HepG2 (cell line): Measurements from ENCODE around the gene PDZD2.

Experiments used
- CBX1 ChIP-seq: IDR thresholded peaks from one replicate; pipeline ENCODE4 v1.6.1; 2016; ENCODE audit warnings: antibody characterized with exemption, low read depth
- CREB3 ChIP-seq: sonication (generic); formaldehyde crosslinking; IDR thresholded peaks from 2 replicates; pipeline ENCODE4 v1.5.0; 2020; ENCODE audit warnings: missing genetic modification reagents
- CTCF ChIP-seq: sonication (generic); formaldehyde crosslinking; IDR thresholded peaks from 2 replicates; pipeline ENCODE4 v1.5.0; 2020; ENCODE audit warnings: mild to moderate bottlenecking, missing genetic modification reagents, moderate library complexity
- ELF1 ChIP-seq: sonication (generic); formaldehyde crosslinking; IDR thresholded peaks from 2 replicates; pipeline ENCODE4 v1.4.0; 2020; ENCODE audit warnings: missing genetic modification reagents
- POGK ChIP-seq: sonication (generic); formaldehyde crosslinking; conservative IDR thresholded peaks from 2 replicates; pipeline ENCODE4 v1.8.0; 2022; ENCODE audit warnings: mild to moderate bottlenecking, moderate library complexity, missing genetic modification reagents
- POLR2A ChIP-seq, 2 experiments: IDR thresholded peaks; 2 replicates each; pipeline ENCODE4 v1.6.1; 2011; ENCODE audit warnings: low read depth in 2 of 2, low read length in 2 of 2, mild to moderate bottlenecking in 1 of 2, moderate library complexity in 1 of 2; ENCODE audit not compliant: insufficient read depth in 1 of 2
- REST ChIP-seq, 2 experiments: IDR thresholded peaks; 2 replicates each; pipeline ENCODE4 v1.6.1; 2011 to 2012; ENCODE audit warnings: low read length in 2 of 2, borderline replicate concordance in 1 of 2, low read depth in 1 of 2, mild to moderate bottlenecking in 1 of 2, moderate library complexity in 1 of 2
- YY1 ChIP-seq: IDR thresholded peaks from 2 replicates; pipeline ENCODE4 v1.6.1; 2011; ENCODE audit warnings: low read length, low read depth, moderate library complexity, mild to moderate bottlenecking; ENCODE audit not compliant: insufficient read depth, insufficient replicate concordance
- ZBTB7A ChIP-seq: sonication (generic); formaldehyde crosslinking; IDR thresholded peaks from 2 replicates; pipeline ENCODE4 v1.8.0; 2022; ENCODE audit warnings: mild to moderate bottlenecking, missing genetic modification reagents
- ZFX ChIP-seq: sonication (generic); formaldehyde crosslinking; IDR thresholded peaks from 2 replicates; pipeline ENCODE4 v1.4.0; 2020; ENCODE audit warnings: mild to moderate bottlenecking, low read depth, missing genetic modification reagents, moderate library complexity
- ZNF570 ChIP-seq: sonication (generic); formaldehyde crosslinking; IDR thresholded peaks from 2 replicates; pipeline ENCODE4 v1.4.0; 2020; ENCODE audit warnings: mild to moderate bottlenecking, missing genetic modification reagents, borderline replicate concordance
- ZSCAN5A ChIP-seq: sonication (generic); formaldehyde crosslinking; IDR thresholded peaks from 2 replicates; pipeline ENCODE4 v1.8.0; 2022; ENCODE audit warnings: mild to moderate bottlenecking, missing genetic modification reagents, borderline replicate concordance

- TF ChIP-seq ZSCAN5A = no peak
- peak; percentile 88 for TF ChIP-seq CTCF (CRISPR knock-in tag)
- TF ChIP-seq CREB3 (CRISPR knock-in tag) = no peak
- TF ChIP-seq REST (IDR thresholded peaks at IDR 0.05; ENCODE audit: borderline replicate concordance in 1 of 2, low read depth in 1 of 2, low read length in 2 of 2) = no peak
- TF ChIP-seq YY1 = no peak
- no peak for TF ChIP-seq POLR2A (IDR thresholded peaks at IDR 0.05; ENCODE audit: insufficient read depth in 1 of 2, low read depth in 2 of 2, low read length in 2 of 2)
- no peak for TF ChIP-seq CBX1
- no peak for TF ChIP-seq ZBTB7A (CRISPR knock-in tag)
- no peak for TF ChIP-seq ELF1 (CRISPR knock-in tag)
- TF ChIP-seq ZFX = no peak
- TF ChIP-seq POGK (CRISPR knock-in tag) = no peak
- no peak for TF ChIP-seq ZNF570 (CRISPR knock-in tag)
These were observed 454.2 kb downstream of the PDZD2 start for GRCh38 chr5:32092938-32093812.
